AG09309 (cell line): ENCODE measurements around the gene FRS2.

ENCODE experiments used
- DNase-seq: peaks from one replicate; pipeline ENCODE4 v3.0.0-alpha.2; 2010; ENCODE audit warnings: low read depth
- H3K4me3 ChIP-seq: 2 replicates; pipeline ENCODE4 v1.5.1; 2011; ENCODE audit warnings: mild to moderate bottlenecking, low read depth, low read length, moderate library complexity; ENCODE audit not compliant: control insufficient read depth
- CTCF ChIP-seq: IDR thresholded peaks from 2 replicates; pipeline ENCODE4 v1.5.1; 2011; ENCODE audit warnings: mild to moderate bottlenecking, low read depth, low read length, inconsistent platforms; ENCODE audit not compliant: insufficient read depth, control insufficient read depth; ENCODE audit errors: missing control alignments

The FRS2 gene

GRCh38 chr12:69516950-69517349 is 46.8 kb downstream of the FRS2 start:
- TF ChIP-seq CTCF = no peak
- no peak overlapping the region for H3K4me3 ChIP-seq
- DNase-seq = no peak

GRCh38 chr12:69517406-69517805 is 47.2 kb downstream of the FRS2 start:
- no peak overlapping the region for H3K4me3 ChIP-seq
- no peak for TF ChIP-seq CTCF
- no peak for DNase-seq

GRCh38 chr12:69519871-69520270 is 49.7 kb downstream of the FRS2 start:
- no peak for DNase-seq
- TF ChIP-seq CTCF = no peak

GRCh38 chr12:69523433-69524330 is 53.5 kb downstream of the FRS2 start:
- no peak for TF ChIP-seq CTCF
- DNase-seq = no peak
- no peak overlapping the region for H3K4me3 ChIP-seq

More at GRCh38 chr12:69519871-69520270, 49.7 kb downstream of the FRS2 start:
- no peak overlapping the region for H3K4me3 ChIP-seq

- no peak for TF ChIP-seq CTCF
- no peak overlapping the region for H3K4me3 ChIP-seq
Measured at GRCh38 chr12:69524331-69524630, 54.1 kb downstream of the FRS2 start.

GRCh38 chr12:69524755-69525469 is 54.7 kb downstream of the FRS2 start:
- no peak for DNase-seq
- no peak overlapping the region for H3K4me3 ChIP-seq
- no peak for TF ChIP-seq CTCF

More at GRCh38 chr12:69524331-69524630, 54.1 kb downstream of the FRS2 start:
- DNase-seq = no peak
